ENCODE measurements around the gene WDR55.
"Not testable (repeated sequence)": the region's sequence is repeated elsewhere in the genome, so short reads cannot be mapped to it uniquely, and the experiment has no call there.

Gene WDR55

DNA sequence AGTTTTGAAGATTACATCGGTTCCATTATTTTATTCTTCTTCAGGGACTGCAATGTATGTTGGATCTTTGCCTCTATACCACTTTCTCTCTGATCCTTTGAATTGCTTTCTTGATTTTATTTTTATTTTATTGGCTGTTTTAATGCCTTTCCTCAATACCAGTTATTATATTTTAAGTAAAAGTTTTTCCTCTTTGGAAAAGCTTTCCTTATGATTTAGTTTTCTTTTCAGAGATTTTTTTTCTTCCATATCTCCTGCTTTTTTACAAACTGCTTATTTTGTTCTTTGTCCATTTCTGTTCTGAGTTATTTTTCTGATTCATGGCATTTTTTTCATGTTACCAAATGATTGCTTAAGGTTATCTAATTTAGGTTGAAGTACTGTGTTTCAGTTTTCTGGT is 47.1 kb downstream of the WDR55 start:
- no peak for DNase-seq (ENCODE audit: low read depth)

DNA sequence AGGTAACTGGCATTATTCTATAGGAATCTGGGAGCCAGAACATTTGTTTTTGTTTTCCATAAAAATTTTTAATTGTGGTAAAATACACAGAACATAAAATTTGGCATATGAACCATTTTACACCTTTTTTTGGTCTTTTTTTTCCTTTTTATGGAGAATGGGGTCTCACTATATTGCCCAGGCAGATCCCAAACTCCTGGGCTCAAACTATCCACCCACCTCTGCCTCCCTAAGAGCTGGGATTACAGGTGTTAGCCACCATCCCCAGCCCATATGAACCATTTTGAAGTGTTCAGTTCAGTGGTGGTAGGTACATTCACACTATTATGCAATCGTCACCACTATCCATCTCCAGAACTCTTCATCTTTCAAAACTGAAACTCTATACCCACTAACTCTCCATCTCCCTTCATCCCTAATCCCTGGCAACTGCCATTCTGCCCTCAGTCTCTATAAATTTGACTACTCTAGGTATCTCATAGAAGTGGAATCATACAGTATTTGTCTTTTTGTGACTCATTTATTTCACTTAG is 48.9 kb downstream of the WDR55 start:
- DNase-seq (ENCODE audit: low read depth): no peak

DNA sequence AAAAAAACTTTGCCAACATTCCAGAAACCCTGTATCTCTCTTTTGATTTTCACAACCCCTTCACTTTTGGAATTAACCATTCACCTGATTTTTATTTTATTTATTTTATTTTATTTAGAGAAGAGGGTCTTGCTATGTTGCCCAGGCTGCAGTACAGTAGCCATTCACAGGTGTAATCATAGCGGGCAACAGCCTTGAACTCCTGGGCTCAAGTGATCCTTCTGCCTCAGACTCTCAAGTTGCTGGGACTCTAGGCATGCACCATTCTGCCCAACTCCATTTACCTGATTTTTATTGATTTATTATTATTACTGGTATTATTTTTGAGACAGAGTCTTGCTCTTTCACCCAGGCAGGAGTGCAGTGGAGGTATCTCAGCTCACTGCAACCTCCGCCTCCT is 51.5 kb downstream of the WDR55 start:
- DNase-seq (ENCODE audit: low read depth): not testable (repeated sequence)

DNA sequence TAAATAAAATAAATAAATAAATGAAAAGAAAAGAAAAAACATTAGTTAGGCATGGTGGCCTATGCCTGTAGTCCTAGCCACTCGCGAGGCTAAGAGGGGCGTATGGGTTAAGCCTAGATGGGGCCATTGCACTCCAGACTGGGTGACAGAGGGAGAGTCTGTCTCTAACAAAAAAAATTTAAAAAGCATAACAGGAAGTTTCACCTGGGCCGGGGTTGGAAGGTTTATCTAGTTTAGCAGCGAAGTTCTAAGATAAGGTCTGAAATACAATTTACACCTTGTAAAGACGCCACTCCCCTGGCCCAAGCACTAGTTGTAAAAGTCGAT is 53.5 kb downstream of the WDR55 start:
- DNase-seq (ENCODE audit: low read depth): no peak

DNA sequence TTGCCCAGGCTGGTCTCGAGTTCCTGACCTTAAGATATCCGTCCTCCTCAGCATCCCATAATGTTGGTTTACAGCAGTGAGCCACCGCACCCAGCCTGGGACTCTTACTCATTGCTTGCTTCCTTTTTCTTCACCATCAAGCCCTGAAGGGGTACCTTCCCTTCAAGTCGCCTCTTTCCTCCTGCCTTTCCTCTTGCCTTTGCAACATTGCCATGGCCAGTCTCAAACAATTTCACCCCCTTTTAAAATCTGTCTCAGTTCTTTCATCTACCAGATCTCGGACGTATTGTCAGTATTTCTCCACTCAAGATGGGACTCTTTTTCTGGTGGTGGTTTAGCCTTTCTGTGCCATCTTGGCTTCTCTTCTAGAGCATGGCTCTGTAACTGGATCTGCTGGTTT is 56.0 kb downstream of the WDR55 start:
- not testable (repeated sequence) for DNase-seq (ENCODE audit: low read depth)

DNA sequence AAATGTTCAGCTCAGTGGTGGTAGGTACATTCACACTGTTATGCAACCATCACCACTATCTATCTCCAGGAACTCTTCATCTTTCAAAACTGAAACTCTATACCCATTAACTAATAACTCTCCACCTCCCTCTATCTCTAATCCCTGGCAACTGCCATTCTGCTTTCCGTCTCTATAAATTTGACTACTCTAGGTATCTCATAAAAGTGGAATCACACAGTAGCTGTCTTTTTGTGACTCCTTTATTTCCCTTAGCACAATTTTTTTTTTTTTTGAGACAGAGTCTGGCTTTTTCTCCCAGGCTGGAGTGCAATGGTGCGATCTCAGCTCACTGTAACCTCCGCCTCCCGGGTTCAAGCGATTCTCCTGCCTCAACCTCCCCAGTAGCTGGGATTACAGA is 56.7 kb downstream of the WDR55 start:
- DNase-seq (ENCODE audit: low read depth): not testable (repeated sequence)
